Measurements from ENCODE around the gene HPSE2.

HPSE2 gene

DNA sequence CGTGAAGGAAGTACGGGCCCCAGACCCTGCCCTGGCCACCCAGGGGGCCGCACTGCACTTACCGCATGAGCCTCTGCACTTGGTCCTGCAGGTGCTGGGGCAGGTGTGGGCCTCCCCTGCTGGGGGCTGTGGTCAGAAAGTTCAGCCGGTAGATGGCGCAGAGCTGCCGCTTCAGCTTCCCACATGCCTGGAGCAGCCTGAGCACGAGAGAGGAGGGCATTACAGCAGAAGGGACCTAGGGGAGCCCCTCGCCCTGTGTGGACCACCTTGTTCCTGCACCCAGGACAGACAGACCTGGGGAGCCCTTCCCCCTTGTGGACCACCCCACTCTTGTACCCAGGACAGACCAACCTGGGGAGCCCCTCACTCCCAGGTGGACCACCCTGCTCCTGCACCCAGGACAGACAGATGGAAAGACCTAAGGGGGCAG is 811.9 kb downstream of the HPSE2 start:
- peak; percentile 86 for DNase-seq

DNA sequence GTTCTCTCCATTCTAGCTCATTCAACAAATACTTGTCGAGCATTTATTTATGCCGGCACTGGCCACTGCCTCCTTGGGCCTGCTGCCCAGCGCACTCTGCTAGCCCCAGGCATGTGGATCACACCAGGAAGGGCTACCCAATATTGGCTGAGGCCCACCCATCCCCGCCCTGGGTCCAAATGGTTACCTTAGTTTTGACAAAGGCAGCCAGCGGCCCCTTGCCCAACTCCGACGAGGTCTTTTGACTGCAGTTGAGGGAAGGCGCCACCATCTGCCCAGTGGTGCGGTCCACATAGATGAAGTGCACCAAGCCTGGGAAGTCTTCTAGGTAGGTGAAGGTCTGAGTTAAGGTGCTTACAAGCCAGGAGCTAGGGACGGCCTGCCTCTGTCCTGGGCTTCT is 813.5 kb downstream of the HPSE2 start:
- DNase-seq: peak; percentile 26

DNA sequence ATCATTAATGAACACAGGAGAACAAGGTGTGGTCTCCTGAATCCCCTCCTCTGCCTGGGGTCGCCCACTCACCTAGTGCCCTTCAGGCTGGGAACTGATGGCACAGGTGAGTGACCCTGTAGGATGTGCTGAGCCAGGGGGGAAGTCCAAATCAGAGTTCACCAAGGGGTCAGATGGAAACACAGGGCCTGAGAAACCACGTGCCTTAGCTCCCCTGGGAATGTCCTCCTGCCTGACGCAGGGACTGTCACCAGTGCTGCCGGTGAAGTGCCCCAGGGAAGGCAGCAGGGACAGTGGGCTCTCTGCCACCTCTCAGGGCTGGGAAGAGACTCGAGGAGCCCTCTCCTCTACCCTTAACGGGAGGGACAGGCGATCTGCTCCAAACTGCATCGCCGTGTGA is 814.9 kb downstream of the HPSE2 start:
- peak; percentile 30 for DNase-seq

DNA sequence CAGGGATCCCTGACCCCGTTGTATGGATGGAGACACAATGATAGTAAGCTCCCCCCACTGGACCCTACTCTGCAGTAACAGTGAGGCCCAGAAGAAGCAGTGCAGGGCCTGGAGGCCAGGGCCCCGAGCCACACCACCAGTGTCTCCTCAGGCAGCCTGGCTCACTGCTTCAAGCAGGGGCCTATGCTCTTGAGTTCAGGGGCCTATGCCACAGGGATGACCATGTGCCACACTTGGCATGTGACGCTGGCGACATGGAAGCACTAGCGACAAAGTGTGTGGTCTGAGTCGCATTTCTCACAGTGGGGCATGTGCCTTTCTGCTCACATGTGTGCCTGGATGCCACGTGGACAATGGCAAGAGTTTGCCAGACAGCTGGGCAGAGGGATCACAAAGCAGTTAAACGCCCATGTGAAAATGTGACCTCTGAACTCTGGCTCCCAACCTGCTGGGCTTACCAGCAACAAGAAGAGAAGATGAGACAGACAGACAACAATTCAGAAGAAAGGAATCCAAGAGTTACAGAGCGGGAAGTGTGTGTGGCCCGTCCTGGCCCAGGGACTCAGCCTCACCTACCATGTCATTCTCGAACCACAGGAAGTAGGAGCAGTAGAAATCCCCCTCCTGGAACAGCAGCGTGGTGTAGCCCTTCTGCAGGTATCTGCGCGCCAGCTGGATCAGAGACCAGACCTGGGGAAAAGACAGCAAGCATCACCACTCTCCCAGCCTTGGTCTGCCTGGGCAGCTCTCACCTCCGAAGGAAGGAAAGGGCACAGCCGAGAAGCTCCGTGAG is 816.0 kb downstream of the HPSE2 start:
- DNase-seq: peak; percentile 50

DNA sequence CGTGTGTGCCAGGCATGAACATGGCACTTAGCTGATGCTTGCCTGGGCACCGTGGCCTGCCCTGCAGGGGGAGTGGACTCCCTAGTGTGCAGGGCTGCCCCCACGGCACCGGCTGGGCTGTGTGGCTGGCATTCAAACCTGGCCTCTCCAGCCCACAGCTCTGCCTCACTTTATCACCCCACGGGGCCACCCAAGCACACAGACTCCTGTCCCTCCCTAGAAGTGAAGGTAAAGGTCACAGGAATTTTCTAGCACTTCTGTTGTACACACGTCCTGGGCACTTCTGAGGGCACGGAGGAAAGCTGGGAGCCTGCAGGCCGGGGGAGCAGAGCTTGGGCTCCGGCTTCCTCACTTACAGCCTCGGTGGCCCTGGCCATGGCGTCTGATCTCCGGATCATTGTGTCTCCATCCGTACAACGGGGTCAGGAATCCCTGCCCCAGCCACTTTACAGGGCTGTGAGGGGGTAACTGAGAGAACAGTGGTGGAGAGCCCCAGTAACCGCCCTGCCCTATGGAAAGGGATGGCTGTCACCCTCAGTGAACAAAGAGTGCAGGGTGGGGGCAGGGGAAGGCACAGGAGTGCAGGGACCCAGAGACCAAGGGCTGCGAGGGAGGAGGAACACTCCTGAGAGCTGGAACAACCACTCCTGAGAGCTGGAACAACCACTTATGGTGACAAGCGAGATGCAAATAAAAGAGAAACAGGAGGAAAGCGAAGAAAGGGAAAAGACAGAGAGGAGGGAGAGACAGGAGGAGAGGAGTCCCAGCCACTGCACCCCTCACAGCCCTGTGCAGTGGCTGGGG is 816.8 kb downstream of the HPSE2 start:
- no peak for DNase-seq

DNA sequence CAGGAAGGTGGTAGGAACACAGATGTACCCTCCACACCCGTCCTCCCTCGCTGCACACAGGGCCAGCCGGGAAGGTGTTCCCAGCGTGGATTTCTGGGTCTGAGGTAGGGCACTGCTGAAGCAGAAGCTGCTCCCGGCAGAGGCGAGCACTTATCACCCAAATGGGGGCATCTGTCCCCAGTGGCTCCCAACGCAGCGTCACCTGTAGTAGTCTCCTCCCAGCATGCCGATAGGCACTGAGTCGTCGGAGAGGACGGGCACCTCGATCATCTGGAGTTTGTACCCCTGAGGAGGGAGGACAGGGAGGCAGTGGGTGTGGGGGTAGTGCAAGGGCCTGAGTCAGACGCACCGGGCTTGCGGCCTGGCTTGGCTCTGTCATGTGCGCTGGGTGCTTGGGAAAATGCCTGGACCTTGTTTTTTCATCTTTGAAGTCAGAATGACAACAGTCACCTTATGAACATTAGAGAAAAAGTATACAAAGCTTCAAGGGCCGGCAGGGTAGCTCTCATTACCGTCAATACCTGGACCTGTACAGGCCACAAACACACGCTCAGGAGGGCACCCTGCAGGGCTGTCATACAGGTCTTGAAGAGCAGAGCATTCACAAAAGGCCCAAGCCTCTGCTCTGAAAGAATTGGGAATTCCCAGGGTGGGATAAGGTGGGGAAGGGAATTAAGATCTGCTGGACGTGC is 817.5 kb downstream of the HPSE2 start:
- peak; percentile 43 for DNase-seq

DNA sequence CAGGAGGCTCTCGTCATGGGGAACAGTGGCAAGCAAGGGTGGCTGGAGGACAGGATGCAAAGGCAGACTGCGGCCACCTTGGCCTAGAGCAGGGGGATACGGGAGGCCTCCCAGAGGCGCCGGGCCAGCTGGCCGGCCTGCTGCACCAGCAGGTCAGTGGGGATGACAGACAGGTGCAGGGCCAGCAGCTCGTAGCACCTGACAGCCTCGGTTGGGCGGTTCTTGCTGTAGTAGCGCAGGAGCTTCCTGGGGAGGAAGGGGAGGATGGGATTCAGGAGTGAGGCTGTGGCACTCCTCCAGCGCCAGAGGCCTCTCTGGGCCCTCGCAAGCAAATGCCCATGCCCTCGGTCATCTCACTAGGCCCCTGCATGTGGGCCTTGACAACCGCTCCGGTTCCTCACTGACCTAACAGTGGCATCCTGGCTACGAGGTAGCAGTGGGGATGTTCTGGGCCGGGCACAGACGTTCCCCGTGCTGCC is 818.1 kb downstream of the HPSE2 start:
- DNase-seq: peak; percentile 48

DNA sequence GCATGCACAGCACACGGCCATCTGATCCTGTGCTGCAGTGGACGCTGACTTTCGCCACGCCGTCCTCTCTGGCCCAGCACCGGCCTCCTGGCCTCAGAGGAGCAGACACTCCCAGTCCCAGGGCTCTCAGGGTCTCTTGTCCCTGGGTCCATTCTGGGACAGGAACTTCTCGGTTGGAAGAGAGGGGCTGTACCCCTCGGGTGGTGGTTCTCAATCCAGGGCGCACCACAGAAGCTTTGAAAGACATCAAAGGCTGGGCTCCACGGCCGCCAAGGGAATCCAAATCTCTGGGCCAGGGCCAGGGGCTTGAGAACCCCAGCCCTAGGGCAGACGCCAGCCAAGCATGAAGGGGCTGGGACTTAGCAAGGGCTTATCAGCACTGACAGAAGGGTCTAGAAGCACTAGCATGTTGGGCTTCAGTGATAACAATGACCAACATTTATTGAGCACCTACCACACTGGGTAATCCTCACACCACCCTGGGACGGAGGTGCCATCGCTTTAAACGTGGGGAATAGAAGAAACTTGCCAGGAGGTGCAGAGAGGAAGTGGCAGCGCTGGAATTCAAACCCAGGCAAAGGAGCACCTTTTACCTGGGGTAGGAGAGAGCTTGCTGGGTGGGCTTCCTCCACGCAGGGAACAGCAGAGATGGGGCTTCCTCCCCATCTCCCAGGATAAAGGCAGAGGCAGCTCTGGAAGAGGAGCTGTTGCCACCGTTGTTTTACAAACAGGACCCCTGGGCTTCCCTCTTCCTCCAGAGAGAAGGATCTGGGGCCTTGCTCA is 818.9 kb downstream of the HPSE2 start:
- DNase-seq: peak; percentile 48

DNA sequence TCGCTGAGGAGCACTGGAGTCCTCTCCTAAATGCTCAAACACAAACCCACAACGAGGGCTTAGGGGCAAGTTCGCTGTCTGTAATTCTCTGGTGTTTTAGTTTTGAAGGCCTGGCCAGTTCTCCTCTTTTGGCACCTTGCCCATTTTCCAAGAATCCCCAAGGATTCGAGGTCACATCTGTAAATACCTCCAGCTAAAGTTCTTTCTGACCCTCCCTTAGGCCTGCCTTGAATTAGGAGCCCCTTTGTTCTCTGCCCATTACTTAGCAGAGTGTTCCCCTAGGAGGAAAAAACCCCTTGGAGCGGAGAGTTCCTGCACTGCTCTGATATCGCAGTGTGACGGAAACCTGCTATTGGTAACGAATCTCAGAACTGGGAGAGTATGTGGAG is 819.9 kb downstream of the HPSE2 start:
- DNase-seq: no peak

DNA sequence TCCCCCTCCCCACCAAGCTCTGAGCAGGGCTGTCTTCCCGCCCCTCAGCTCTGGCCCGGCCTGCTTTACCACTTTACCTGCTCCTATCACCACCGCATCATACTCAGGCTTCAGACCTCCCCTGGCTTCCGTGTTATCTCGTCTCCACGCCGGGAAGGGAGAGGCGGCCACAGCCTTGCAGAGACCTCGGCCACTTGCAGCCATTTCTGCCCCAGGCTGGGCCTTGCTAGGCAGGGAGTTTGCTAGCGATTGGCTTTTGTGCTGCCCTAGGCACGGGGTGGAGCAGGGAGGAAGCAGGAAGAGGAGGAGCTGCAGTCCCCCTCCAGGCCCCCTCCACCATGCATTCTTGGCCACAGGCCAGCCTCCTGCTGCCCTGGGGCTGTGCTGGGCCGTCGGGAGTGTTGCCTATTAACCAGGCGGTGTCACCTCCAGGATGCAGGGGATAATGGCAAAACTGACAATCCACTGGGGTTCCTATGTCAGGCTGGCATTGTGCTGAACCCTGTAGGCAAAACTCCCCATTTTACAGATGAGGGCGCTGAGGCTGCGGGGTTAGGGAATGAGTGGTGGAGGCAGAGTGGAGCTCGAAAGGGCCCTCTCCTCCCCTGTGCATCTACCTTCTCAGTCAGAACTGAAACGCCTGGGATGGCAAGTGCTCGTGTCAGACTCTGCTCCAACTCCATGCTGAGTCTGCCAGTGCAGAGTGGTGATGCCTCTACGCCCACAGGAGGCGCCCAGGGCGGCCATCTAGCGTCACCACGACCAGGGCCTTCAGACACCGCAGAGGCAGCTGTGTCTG is 820.5 kb downstream of the HPSE2 start, which contains the start of gene PYROXD2:
TSS of gene PYROXD2 (minus strand) at position 251 of the 799 bp plus-strand sequence. CDS start at position 204, 47 bp downstream.
- DNase-seq: peak; percentile 97

DNA sequence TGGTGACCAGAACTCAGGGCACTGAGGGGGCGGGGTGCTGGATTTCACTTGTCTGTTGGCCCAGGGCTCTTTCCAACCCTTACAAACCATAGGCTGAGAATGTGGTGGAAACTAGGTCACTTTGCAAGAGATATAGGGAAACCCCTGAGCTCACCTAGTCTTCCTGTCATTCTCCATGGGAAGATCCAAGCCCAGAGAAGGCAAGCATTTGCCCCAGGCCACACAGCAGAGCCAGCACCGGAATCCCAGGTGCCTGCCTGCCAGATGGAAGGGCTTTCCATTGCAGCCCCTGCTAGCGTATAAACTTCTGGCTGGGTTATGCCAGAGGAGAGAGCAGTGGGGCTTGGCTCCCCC is 821.1 kb downstream of the HPSE2 start:
- no peak for DNase-seq

DNA sequence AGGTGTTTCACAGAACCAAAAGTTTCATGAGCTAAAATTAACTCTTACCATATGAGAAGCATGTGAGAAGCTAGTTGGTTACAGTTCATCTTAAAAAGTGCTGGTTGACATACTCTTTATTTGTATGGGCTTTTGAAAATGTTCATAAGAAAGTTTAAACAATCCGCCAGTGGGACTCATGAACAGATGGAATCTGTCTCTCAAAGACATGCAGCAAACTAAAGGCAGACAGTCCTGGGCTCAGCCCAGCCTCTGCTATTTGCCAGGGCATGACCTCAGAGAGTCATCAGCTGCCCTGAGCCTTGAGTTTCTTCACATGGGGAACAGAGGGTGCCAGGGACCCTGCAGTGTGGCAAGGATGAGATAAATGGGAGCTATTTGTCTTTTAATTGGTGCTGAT is 823.9 kb downstream of the HPSE2 start:
- DNase-seq: no peak

DNA sequence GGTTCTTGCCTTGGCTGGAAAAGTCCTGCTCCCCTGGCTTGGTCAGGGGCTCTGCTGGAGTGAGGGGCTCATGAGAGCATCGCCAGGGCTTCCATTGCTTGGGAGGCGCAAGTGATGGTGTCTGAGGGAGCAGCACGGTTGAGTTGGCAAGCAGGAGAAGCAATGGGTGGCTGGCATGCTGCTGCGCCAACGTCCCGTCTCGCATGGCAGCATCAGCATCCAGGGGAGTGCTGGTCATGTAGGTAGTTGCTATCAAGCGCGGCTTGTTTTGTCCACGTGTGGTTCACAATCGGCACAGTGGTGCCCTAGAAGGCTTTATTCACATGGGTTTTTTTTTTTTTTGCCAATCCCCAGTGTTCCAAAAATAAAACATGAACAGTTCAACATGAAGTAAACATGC is 824.5 kb downstream of the HPSE2 start:
- no peak for DNase-seq

DNA sequence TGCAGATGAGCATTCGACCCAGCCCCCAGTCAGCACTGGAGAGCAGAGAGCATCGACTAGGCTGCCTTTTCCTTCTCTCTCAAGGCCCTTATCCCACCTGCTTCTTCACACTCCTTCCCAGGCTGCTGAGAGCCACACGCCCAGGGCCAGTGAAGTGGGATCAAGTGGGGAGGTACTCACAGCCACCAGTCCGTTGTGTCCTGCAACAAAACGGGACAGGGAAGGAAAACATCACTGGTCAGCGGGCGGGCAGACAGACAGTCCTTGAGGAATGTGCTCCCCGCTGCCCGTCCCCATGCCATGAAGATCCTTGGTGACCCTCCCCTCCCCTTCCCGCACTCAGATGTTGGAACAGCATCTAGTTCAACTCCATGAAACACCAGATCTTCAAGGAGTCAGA is 824.9 kb downstream of the HPSE2 start:
- DNase-seq: no peak

DNA sequence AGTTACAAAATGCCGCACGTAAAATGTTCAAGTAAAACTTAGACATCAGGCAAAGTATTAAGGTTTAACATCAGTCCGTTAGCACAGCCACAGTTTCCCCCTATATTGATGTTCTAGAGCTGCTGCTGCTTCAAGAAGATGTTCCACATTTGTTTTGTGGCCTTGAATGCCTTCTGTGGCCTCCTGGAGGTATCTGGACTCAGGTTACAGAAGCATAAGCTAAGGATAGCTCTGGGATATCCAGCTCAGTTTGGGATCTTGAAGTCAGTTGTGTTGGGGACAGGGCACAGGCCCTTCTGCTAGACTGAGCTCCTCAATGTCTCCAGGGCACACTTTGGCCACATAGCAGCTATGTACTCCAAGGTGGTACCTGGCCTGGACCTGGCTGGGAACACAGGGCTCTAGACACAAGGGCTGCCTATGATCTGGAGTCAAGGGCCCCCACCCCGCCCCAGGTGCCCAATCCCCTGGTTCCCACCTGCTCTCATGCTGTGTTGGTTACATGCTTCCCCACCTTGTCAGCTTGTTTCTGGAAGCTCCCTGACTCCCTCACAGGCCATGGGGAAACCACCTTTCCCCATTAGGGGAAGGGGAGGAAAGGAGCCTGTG is 825.4 kb downstream of the HPSE2 start:
- no peak for DNase-seq

DNA sequence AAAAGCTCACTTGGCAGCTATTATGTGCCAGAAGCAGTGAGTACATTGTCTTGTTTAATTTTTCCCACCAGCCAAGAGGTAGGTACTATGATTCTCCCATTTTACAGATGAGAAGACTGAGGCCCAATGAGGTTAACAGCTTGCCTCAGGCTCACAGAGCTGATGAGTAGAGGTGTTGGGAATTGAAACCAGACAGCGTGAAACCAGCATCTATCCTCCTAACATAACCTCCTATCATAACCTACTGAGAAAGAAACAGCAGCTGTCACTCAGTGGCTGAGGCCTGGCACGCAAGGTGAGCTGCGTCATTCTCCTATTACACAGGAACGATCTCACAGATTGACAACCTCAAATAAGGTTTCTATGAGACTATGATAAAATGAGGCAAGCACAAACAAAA is 826.9 kb downstream of the HPSE2 start:
- DNase-seq: no peak

DNA sequence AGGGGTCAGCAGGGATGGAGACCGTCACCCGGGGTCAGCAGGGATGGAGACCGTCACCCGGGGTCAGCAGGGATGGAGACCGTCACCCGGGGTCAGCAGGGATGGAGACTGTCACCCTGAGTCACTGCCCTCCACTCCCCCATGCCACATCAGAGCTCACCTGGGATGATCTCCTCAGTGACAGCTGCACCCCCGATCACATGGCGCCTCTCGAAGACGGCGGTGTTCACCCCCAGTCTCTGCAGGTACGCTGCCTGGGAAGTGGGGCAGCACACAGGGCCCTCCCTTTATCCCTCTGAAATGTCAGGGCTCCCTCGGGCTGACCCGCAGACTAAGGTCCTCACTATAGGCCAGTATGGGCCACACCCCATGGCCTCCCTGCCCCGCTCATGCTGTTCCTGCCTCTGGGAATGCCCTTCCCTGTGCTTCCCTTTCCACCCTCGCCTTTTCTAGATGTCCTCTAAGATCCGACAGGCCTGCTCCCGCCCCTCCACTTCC is 827.9 kb downstream of the HPSE2 start:
- no peak for DNase-seq

All from islet precursor cell (in vitro differentiated cells).